Loucy (cell line): Measurements from ENCODE around the gene ZC2HC1B.

Experiments
- H2AFZ ChIP-seq: fragments of 200-600 bp; sonication (generic); 2 replicates; pipeline ENCODE4 v1.6.0; 2016; ENCODE audit warnings: antibody characterized with exemption, mild to moderate bottlenecking, low read length, moderate library complexity
- H3F3A ChIP-seq: fragments of 200-600 bp; 2 replicates; pipeline ENCODE4 v1.6.0; 2016; ENCODE audit warnings: antibody characterized with exemption, low read depth, mild to moderate bottlenecking
- H3K27me3 ChIP-seq: fragments of 200-600 bp; sonication (generic); 2 replicates; pipeline ENCODE4 v1.6.1; 2014; ENCODE audit warnings: low read length, mild to moderate bottlenecking; ENCODE audit not compliant: insufficient read depth, poor library complexity, severe bottlenecking
- H3K36me3 ChIP-seq: fragments of 200-600 bp; sonication (generic); 2 replicates; pipeline ENCODE4 v1.6.1; 2016; ENCODE audit warnings: low read length; ENCODE audit not compliant: insufficient read depth
- H3K4me1 ChIP-seq: fragments of 200-600 bp; sonication (generic); 2 replicates; pipeline ENCODE4 v1.5.1; 2014; ENCODE audit warnings: low read length, mild to moderate bottlenecking; ENCODE audit not compliant: insufficient read depth, poor library complexity, severe bottlenecking
- H3K4me2 ChIP-seq: fragments of 200-600 bp; sonication (generic); 2 replicates; pipeline ENCODE4 v1.6.0; 2014; ENCODE audit warnings: antibody characterized with exemption, low read length, low read depth, mild to moderate bottlenecking; ENCODE audit not compliant: poor library complexity, severe bottlenecking
- H3K4me3 ChIP-seq: fragments of 200-600 bp; sonication (generic); 2 replicates; pipeline ENCODE4 v1.5.1; 2014; ENCODE audit warnings: low read length, mild to moderate bottlenecking, mixed read lengths; ENCODE audit not compliant: poor library complexity, severe bottlenecking
- H3K79me2 ChIP-seq: fragments of 200-600 bp; sonication (generic); 2 replicates; pipeline ENCODE4 v1.6.1; 2014; ENCODE audit warnings: low read length; ENCODE audit not compliant: insufficient read depth
- H3K9ac ChIP-seq: fragments of 200-600 bp; sonication (generic); 2 replicates; pipeline ENCODE4 v1.6.0; 2014; ENCODE audit warnings: mild to moderate bottlenecking, low read depth, low read length, moderate library complexity; ENCODE audit not compliant: poor library complexity, severe bottlenecking
- H3K9me2 ChIP-seq: fragments of 200-600 bp; sonication (generic); replicated peaks from 2 replicates; pipeline ENCODE4 v1.6.1; 2016; ENCODE audit warnings: low read depth, low read length, mixed read lengths
- H3K9me3 ChIP-seq: fragments of 200-600 bp; sonication (generic); 2 replicates; pipeline ENCODE4 v1.6.1; 2014; ENCODE audit warnings: mild to moderate bottlenecking, antibody characterized with exemption, low read length, low read depth; ENCODE audit not compliant: insufficient read depth
- H4K20me1 ChIP-seq: fragments of 200-600 bp; sonication (generic); 2 replicates; pipeline ENCODE4 v1.6.0; 2014; ENCODE audit warnings: antibody characterized with exemption, low read length, mild to moderate bottlenecking; ENCODE audit not compliant: insufficient read depth, poor library complexity, severe bottlenecking
- CTCF ChIP-seq: fragments of 200-600 bp; sonication (generic); conservative IDR thresholded peaks from 2 replicates; pipeline ENCODE4 v1.5.1; 2014; ENCODE audit warnings: mild to moderate bottlenecking, antibody characterized with exemption, low read length
- EZH2phosphoT487 ChIP-seq: fragments of 200-600 bp; IDR thresholded peaks from 2 replicates; pipeline ENCODE4 v1.6.1; 2018; ENCODE audit warnings: antibody characterized with exemption, mild to moderate bottlenecking, moderate library complexity, borderline replicate concordance

The ZC2HC1B gene

GRCh38 chr6:143864234-143864633 is at the start of gene ZC2HC1B:
Gene ZC2HC1B (plus strand): TSS chr6:143864474. CDS start chr6:143864540, 66 bp downstream.
- Histone ChIP-seq H3K9me2 (no peaks in the 10 kb centered on the region), H3K79me2 (no peaks in the 10 kb centered on the region), H3K4me2 (no peak within 1 kb of the TSS), H3K4me1 (no peaks in the 10 kb centered on the region), H3F3A (no peaks in the 10 kb centered on the region), H3K9ac (no peak within 1 kb of the TSS), H2AFZ (no peak within 1 kb of the TSS), H3K27me3 (no peaks in the 10 kb centered on the region), H3K36me3 (peaks cover 59% of the 10 kb centered on the region), H3K9me3 (no peaks in the 10 kb centered on the region), H3K4me3 (no peak within 1 kb of the TSS), H4K20me1 (no peaks in the 10 kb centered on the region)
- TF ChIP-seq EZH2phosphoT487 (no peak), CTCF (no peak)

- Histone ChIP-seq H2AFZ (no peak overlapping the region), H3K27me3 (no peaks in the 10 kb centered on the region), H3K4me3 (no peak overlapping the region), H3K9me2 (no peaks in the 10 kb centered on the region), H3K9me3 (no peaks in the 10 kb centered on the region), H3K4me2 (no peak overlapping the region), H3K9ac (no peak overlapping the region), H3K79me2 (no peaks in the 10 kb centered on the region), H3K4me1 (no peaks in the 10 kb centered on the region), H3F3A (no peaks in the 10 kb centered on the region), H3K36me3 (no peaks in the 10 kb centered on the region), H4K20me1 (no peaks in the 10 kb centered on the region)
- TF ChIP-seq EZH2phosphoT487 (no peak), CTCF (no peak)
Measured at GRCh38 chr6:143817621-143818020, 46.7 kb upstream of the ZC2HC1B start.

GRCh38 chr6:143821359-143821758 is 42.9 kb upstream of the ZC2HC1B start:
- Histone ChIP-seq H3K9me3 (no peaks in the 10 kb centered on the region), H3K4me3 (no peak overlapping the region), H3F3A (no peaks in the 10 kb centered on the region), H3K9me2 (no peaks in the 10 kb centered on the region), H3K9ac (no peak overlapping the region), H2AFZ (no peak overlapping the region), H3K79me2 (no peaks in the 10 kb centered on the region), H3K4me1 (no peaks in the 10 kb centered on the region), H3K27me3 (no peaks in the 10 kb centered on the region), H3K36me3 (no peaks in the 10 kb centered on the region), H4K20me1 (no peaks in the 10 kb centered on the region), H3K4me2 (no peak overlapping the region)
- TF ChIP-seq CTCF (no peak), EZH2phosphoT487 (no peak)
